ENCODE data around the gene PORCN.

Gene PORCN

GRCh38 chrX:48508400-48509244 lies at the start of gene PORCN:
PORCN (plus strand) TSS chrX:48508992; CDS start chrX:48509821, 829 bp downstream.
- DNase-seq, result peak; percentile 86

- no peak for DNase-seq
Observed at GRCh38 chrX:48459483-48459882, 49.3 kb upstream of the PORCN start.

- no peak for DNase-seq
Observed at GRCh38 chrX:48460031-48460430, 48.8 kb upstream of the PORCN start.

GRCh38 chrX:48460606-48461005 lies 48.2 kb upstream of the PORCN start:
- no peak for DNase-seq

- DNase-seq, result peak; percentile 47
Observed at GRCh38 chrX:48461830-48462229, 47.0 kb upstream of the PORCN start.

- DNase-seq, result no peak
Observed at GRCh38 chrX:48465336-48465933, 43.4 kb upstream of the PORCN start.

GRCh38 chrX:48466696-48467095 lies 42.1 kb upstream of the PORCN start:
- peak; percentile 47 for DNase-seq

- DNase-seq, result no peak
Observed at GRCh38 chrX:48467281-48467761, 41.5 kb upstream of the PORCN start.

GRCh38 chrX:48468247-48468671 lies 40.5 kb upstream of the PORCN start:
- DNase-seq, result peak; percentile 66

GRCh38 chrX:48468693-48469691 lies 39.8 kb upstream of the PORCN start:
- peak; percentile 68 for DNase-seq

- no peak for DNase-seq
Observed at GRCh38 chrX:48470110-48470832, 38.5 kb upstream of the PORCN start, which contains the start of gene SLC38A5. SLC38A5 (minus strand) TSS chrX:48470260; CDS start chrX:48467924, 2,336 bp downstream.

- no peak for DNase-seq
Observed at GRCh38 chrX:48470833-48471118, 38.0 kb upstream of the PORCN start.

- DNase-seq, result no peak
Observed at GRCh38 chrX:48471504-48471903, 37.3 kb upstream of the PORCN start.

GRCh38 chrX:48472225-48472624 lies 36.6 kb upstream of the PORCN start:
- no peak for DNase-seq

GRCh38 chrX:48472851-48473703 lies 35.7 kb upstream of the PORCN start:
- DNase-seq, result no peak

- DNase-seq, result no peak
Observed at GRCh38 chrX:48473704-48473990, 35.1 kb upstream of the PORCN start.

- peak; percentile 39 for DNase-seq
Observed at GRCh38 chrX:48474127-48474526, 34.7 kb upstream of the PORCN start.

- DNase-seq, result no peak
Observed at GRCh38 chrX:48474581-48474980, 34.2 kb upstream of the PORCN start.

GRCh38 chrX:48475296-48475695 lies 33.5 kb upstream of the PORCN start:
- DNase-seq, result peak; percentile 27

GRCh38 chrX:48475774-48476577 lies 32.8 kb upstream of the PORCN start, which contains the start of gene FTSJ1:
FTSJ1 (plus strand) TSS chrX:48476199; CDS start chrX:48478048, 1,849 bp downstream.
- DNase-seq, result peak; percentile 93

GRCh38 chrX:48476919-48477318 lies 31.9 kb upstream of the PORCN start:
- no peak for DNase-seq
